ENCODE results near the gene KRTAP9-3.
"Not testable (repeated sequence)": the region's sequence is repeated elsewhere in the genome, so short reads cannot be mapped to it uniquely, and the experiment has no call there.

KRTAP9-3 gene

DNA sequence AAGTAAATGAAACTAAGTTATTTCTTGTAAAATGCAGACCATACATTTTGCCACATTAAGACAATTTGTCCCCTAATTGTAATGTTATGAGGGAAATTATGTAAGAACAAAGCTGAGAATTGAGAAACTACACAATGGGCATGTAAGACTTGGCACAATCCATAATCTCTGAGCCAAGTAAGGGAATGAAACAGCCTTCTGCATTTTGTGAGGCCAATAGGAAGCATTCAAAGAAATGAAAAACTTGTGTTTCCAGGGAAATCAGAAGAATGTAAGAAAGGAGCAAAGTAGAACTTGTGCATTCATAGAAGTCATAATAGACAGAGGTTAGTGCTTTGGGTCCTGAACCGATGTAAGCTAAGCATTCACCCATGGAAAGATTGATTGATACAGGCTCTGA is 19.0 kb downstream of the KRTAP9-3 start:
- no peak for ATAC-seq (ENCODE audit: low read depth)
- Histone ChIP-seq H3K9me3 (ENCODE audit: severe bottlenecking) (no peaks in the 10 kb centered on the region), H3K4me1 (ENCODE audit: insufficient read depth, poor library complexity, severe bottlenecking) (no peaks in the 10 kb centered on the region), H3K27ac (ENCODE audit: poor library complexity, severe bottlenecking) (no peak overlapping the region), H3K27me3 (ENCODE audit: insufficient read depth, poor library complexity, severe bottlenecking) (peaks cover 5% of the 10 kb centered on the region), H3K36me3 (ENCODE audit: low read depth) (no peaks in the 10 kb centered on the region), H3K4me3 (ENCODE audit: severe bottlenecking) (no peak overlapping the region)
- no peak for DNase-seq (ENCODE audit: low spot score)
- TF ChIP-seq, protein P1, sequence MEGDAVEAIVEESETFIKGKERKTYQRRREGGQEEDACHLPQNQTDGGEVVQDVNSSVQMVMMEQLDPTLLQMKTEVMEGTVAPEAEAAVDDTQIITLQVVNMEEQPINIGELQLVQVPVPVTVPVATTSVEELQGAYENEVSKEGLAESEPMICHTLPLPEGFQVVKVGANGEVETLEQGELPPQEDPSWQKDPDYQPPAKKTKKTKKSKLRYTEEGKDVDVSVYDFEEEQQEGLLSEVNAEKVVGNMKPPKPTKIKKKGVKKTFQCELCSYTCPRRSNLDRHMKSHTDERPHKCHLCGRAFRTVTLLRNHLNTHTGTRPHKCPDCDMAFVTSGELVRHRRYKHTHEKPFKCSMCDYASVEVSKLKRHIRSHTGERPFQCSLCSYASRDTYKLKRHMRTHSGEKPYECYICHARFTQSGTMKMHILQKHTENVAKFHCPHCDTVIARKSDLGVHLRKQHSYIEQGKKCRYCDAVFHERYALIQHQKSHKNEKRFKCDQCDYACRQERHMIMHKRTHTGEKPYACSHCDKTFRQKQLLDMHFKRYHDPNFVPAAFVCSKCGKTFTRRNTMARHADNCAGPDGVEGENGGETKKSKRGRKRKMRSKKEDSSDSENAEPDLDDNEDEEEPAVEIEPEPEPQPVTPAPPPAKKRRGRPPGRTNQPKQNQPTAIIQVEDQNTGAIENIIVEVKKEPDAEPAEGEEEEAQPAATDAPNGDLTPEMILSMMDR (IDR thresholded peaks at IDR 0.05; ENCODE audit: poor library complexity, severe bottlenecking) = no peak

DNA sequence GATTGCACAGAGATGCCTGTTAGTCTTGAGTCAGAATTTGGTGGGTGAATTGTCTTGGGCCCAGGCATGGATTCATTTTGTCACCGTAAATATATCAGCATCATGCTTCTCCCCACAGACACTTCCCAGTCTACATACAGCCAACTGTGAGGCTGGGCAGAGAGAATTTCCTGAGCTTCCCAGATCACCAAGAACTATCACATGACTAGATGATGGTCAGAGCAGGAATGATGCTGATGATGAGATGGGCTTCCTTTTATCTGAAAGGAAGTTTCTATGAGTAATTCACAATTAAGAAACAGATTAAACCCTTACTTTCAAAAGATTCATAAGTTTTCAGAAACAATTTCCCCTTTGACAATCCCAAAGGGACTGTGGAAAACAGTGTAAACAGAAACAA is 22.6 kb downstream of the KRTAP9-3 start:
- ATAC-seq (ENCODE audit: low read depth) (no peak), DNase-seq (ENCODE audit: low spot score) (no peak)
- Histone ChIP-seq H3K27me3 (ENCODE audit: insufficient read depth, poor library complexity, severe bottlenecking) (peaks cover 5% of the 10 kb centered on the region), H3K36me3 (ENCODE audit: low read depth) (no peaks in the 10 kb centered on the region), H3K4me1 (ENCODE audit: insufficient read depth, poor library complexity, severe bottlenecking) (no peaks in the 10 kb centered on the region), H3K27ac (ENCODE audit: poor library complexity, severe bottlenecking) (no peak overlapping the region), H3K9me3 (ENCODE audit: severe bottlenecking) (no peaks in the 10 kb centered on the region), H3K4me3 (ENCODE audit: severe bottlenecking) (no peak overlapping the region)
- TF ChIP-seq, protein P1 (IDR thresholded peaks at IDR 0.05; ENCODE audit: poor library complexity, severe bottlenecking) = no peak

DNA sequence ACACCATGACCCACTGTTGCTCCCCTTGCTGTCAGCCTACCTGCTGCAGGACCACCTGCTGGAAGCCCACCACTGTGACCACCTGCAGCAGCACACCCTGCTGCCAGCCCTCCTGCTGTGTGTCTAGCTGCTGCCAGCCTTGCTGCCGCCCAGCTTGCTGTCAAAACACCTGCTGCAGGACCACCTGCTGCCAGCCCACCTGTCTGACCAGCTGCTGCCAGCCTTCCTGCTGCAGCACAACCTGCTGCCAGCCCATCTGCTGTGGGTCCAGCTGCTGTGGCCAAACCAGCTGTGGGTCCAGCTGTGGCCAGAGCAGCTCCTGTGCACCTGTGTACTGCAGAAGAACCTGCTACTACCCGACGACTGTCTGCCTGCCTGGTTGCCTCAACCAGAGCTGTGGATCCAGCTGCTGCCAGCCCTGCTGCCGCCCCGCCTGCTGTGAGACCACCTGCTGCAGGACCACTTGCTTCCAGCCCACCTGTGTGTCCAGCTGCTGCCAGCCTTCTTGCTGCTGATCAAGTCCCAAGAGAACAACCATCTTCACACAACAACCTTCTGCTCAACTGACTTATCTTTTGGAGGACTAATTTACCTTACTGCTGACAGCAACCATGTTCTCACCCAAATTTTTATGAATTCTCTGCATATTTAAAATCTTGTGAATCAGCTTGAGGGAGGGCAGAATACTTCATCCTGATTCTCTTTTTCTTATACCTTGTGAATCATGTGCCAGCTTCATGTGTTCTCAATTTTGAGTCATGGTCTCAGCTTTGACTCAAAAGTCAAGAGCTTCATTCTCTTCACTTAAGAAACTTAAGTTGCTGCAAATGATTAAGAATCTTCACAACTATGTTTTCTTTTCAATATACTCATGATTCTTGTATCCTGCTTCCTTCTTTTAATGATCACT is 23.4 kb downstream of the KRTAP9-3 start, which contains the start of gene KRTAP9-9:
KRTAP9-9 (plus strand) TSS at position 4 of the 910 bp plus-strand sequence.
- DNase-seq (ENCODE audit: low spot score); H3K9me3 ChIP-seq (ENCODE audit: severe bottlenecking); H3K4me1 ChIP-seq (ENCODE audit: insufficient read depth, poor library complexity, severe bottlenecking); H3K36me3 ChIP-seq (ENCODE audit: low read depth); H3K4me3 ChIP-seq (ENCODE audit: severe bottlenecking); ATAC-seq (ENCODE audit: low read depth); H3K27me3 ChIP-seq (ENCODE audit: insufficient read depth, poor library complexity, severe bottlenecking); H3K27ac ChIP-seq (ENCODE audit: poor library complexity, severe bottlenecking): not testable (repeated sequence)

DNA sequence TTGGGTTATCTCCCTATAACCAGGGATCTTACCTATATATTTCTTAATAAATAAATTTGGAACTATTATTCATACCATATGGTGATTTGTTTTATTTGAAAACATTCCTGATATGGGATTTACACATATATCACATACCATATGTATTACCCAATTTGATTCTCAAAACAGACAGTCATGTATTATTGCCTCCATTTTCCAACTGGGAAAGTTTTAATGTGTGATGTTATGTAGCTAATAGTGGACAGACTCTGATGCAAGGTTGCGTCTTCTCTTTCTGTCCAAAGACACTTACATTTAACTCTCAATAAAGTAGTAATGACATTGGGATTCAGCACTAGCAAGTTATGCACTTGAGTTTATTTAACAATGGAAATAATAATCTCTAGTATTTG is 24.0 kb downstream of the KRTAP9-3 start:
- ATAC-seq (ENCODE audit: low read depth) (no peak), DNase-seq (ENCODE audit: low spot score) (no peak)
- TF ChIP-seq, protein P1 (IDR thresholded peaks at IDR 0.05; ENCODE audit: poor library complexity, severe bottlenecking) = no peak
- no peaks in the 10 kb centered on the region for H3K36me3 ChIP-seq (ENCODE audit: low read depth)
- H3K9me3 ChIP-seq (ENCODE audit: severe bottlenecking) = no peaks in the 10 kb centered on the region
- H3K4me1 ChIP-seq (ENCODE audit: insufficient read depth, poor library complexity, severe bottlenecking) = no peaks in the 10 kb centered on the region
- H3K4me3 ChIP-seq (ENCODE audit: severe bottlenecking) = no peak overlapping the region
- peaks cover 5% of the 10 kb centered on the region for H3K27me3 ChIP-seq (ENCODE audit: insufficient read depth, poor library complexity, severe bottlenecking)
- H3K27ac ChIP-seq (ENCODE audit: poor library complexity, severe bottlenecking) = no peak overlapping the region

DNA sequence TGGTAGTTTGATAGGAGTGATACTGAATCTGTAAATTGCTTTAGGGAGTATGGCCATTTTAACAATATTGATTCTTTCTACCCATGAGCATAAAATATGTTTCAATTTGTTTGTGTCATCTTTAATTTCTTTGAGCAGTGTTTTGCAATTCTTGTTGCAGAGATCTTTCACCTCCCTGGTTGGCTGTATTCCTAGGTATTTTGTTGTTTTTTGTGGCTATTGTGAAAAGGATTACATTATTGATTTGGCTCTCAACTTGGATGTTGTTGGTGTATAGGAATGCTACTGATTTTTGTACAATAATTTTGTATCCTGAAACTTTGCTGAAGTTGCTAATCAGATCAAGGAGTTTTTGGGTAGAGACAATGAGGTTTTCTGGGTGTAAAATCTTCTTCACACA is 26.2 kb downstream of the KRTAP9-3 start:
- no peaks in the 10 kb centered on the region for H3K27me3 ChIP-seq (ENCODE audit: insufficient read depth, poor library complexity, severe bottlenecking)
- ATAC-seq (ENCODE audit: low read depth) = no peak
- no peaks in the 10 kb centered on the region for H3K4me1 ChIP-seq (ENCODE audit: insufficient read depth, poor library complexity, severe bottlenecking)
- H3K27ac ChIP-seq (ENCODE audit: poor library complexity, severe bottlenecking) = no peak overlapping the region
- no peak overlapping the region for H3K4me3 ChIP-seq (ENCODE audit: severe bottlenecking)
- TF ChIP-seq, protein P1 (IDR thresholded peaks at IDR 0.05; ENCODE audit: poor library complexity, severe bottlenecking) = no peak
- DNase-seq (ENCODE audit: low spot score) = no peak
- no peaks in the 10 kb centered on the region for H3K36me3 ChIP-seq (ENCODE audit: low read depth)
- no peaks in the 10 kb centered on the region for H3K9me3 ChIP-seq (ENCODE audit: severe bottlenecking)
